Mesodermal cell (in vitro differentiated cells): ENCODE measurements around the gene PAQR5.
"Not testable (repeated sequence)": the region's sequence is repeated elsewhere in the genome, so short reads cannot be mapped to it uniquely, and the experiment has no call there.

Experiments
- H3K27ac ChIP-seq: 2 replicates; pipeline ENCODE4 v1.7.0; 2013; ENCODE audit warnings: mild to moderate bottlenecking, low read depth, low read length, moderate library complexity; ENCODE audit not compliant: severe bottlenecking
- H3K36me3 ChIP-seq: 2 replicates; pipeline ENCODE4 v1.7.1; 2013; ENCODE audit warnings: mild to moderate bottlenecking, low read length, moderate library complexity; ENCODE audit not compliant: control insufficient read depth, insufficient read depth
- H3K4me1 ChIP-seq: one replicate; pipeline ENCODE4 v1.7.1; 2013; ENCODE audit warnings: mild to moderate bottlenecking, low read length; ENCODE audit not compliant: insufficient read depth, control insufficient read depth, poor library complexity, severe bottlenecking
- H3K4me3 ChIP-seq: 2 replicates; pipeline ENCODE4 v1.7.0; 2013; ENCODE audit warnings: low read length, control low read depth, mild to moderate bottlenecking; ENCODE audit not compliant: insufficient read depth, poor library complexity, severe bottlenecking; ENCODE audit errors: extremely low read depth
- H3K9me3 ChIP-seq: 2 replicates; pipeline ENCODE4 v1.7.1; 2013; ENCODE audit warnings: mild to moderate bottlenecking, low read length, moderate library complexity; ENCODE audit not compliant: control insufficient read depth
- WGBS, 2 experiments: methylation state at CpG; one replicate each; pipeline ENCODE4 v1.1.5; 2013; ENCODE audit warnings: missing lambda C conversion rate in 2 of 2; ENCODE audit not compliant: insufficient coverage in 2 of 2; 5-methylcytosine and 5-hydroxymethylcytosine counted together

The PAQR5 gene

GRCh38 chr15:69424748-69425413, 126.2 kb downstream of the PAQR5 start:
- H3K4me1 ChIP-seq = no peaks in the 10 kb centered on the region
- H3K4me3 ChIP-seq = no peak overlapping the region
- no CpG with 5 or more reads among the region's 1 CpG for WGBS, 2 experiments
- no peaks in the 10 kb centered on the region for H3K9me3 ChIP-seq
- H3K27ac ChIP-seq = no peak overlapping the region
- peaks cover 95% of the 10 kb centered on the region for H3K36me3 ChIP-seq

GRCh38 chr15:69433831-69434230, 135.1 kb downstream of the PAQR5 start:
- Histone ChIP-seq H3K4me1 (no peaks in the 10 kb centered on the region), H3K9me3 (no peaks in the 10 kb centered on the region), H3K36me3 (peaks cover 93% of the 10 kb centered on the region), H3K27ac (no peak overlapping the region), H3K4me3 (no peak overlapping the region)
- 88% methylated on average over 1 of the region's 1 CpG; no CpG with 5 or more reads in 1 of the 2 experiments for WGBS, 2 experiments

DNA sequence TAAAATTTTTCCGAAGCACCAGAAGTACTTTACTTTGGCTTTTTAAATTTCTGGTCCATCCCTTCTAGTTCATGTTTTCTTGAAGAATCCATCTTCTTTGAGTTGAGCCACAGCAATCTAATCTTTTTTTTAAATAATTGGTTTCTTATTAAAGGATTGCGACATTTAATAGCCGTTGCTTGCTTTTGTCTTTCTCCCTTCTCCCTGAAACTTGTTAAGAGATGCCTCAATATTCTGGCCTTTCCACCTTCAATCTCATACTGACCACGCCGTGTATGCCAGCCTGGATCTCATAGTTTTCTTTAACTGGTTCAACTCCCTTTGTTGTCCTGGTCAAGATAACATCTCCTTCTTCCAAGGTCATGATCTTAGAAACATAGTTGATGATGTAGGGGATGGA, 135.5 kb downstream of the PAQR5 start:
- no peak overlapping the region for H3K4me3 ChIP-seq
- peaks cover 93% of the 10 kb centered on the region for H3K36me3 ChIP-seq
- H3K4me1 ChIP-seq = no peaks in the 10 kb centered on the region
- WGBS, 2 experiments = 92 to 100% methylated on average over 1 to 2 of the region's 5 CpGs
- H3K27ac ChIP-seq = no peak overlapping the region
- H3K9me3 ChIP-seq = no peaks in the 10 kb centered on the region

DNA sequence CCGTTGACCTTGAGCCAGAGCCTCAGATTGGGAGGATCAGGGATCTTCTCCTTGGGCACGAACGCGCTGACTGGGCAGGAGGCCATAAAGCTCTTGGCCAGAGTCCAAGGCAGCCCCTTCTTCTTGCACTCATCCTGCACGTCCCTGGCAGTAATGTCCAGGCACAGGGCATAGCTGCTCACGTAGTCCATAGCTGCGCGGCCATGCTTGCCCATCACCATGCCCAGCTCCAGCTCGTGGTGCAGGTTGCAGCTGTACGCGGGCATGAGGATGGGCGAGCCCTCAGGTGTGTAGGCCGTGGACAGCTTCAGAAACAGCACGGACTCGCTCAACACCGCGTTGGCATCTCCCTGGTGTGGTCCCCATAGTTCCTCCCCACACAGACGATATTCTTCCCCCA, 136.0 kb downstream of the PAQR5 start:
- Histone ChIP-seq H3K4me1 (no peaks in the 10 kb centered on the region), H3K4me3 (no peak overlapping the region), H3K27ac (no peak overlapping the region), H3K9me3 (no peaks in the 10 kb centered on the region), H3K36me3 (peaks cover 93% of the 10 kb centered on the region)
- 93 to 96% methylated on average over 14 to 17 of the region's 18 CpGs for WGBS, 2 experiments

DNA sequence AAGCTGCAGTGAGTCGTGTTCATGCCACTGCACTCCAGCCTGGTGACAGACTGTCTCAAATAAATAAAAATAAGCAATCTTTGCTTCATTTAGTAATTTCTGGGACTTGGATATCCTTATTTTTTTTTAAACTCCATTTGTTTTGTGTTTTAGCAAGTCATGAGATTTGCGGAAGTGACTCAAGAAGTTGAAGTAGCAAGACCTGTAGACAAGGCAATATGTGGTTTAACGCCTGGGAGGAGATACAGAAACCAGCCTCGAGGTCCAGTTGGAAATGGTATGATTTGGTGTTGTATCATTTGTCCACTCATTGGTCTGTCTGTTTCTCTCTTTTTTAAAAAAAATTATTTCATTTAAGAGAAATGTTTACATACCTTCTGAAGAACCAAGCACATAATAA, 137.3 kb downstream of the PAQR5 start:
- no peaks in the 10 kb centered on the region for H3K4me1 ChIP-seq
- H3K36me3 ChIP-seq = peaks cover 95% of the 10 kb centered on the region
- H3K27ac ChIP-seq = no peak overlapping the region
- WGBS, 2 experiments = 100% methylated on average over 1 of the region's 4 CpGs; no CpG with 5 or more reads in 1 of the 2 experiments
- H3K9me3 ChIP-seq = no peaks in the 10 kb centered on the region
- H3K4me3 ChIP-seq = no peak overlapping the region

DNA sequence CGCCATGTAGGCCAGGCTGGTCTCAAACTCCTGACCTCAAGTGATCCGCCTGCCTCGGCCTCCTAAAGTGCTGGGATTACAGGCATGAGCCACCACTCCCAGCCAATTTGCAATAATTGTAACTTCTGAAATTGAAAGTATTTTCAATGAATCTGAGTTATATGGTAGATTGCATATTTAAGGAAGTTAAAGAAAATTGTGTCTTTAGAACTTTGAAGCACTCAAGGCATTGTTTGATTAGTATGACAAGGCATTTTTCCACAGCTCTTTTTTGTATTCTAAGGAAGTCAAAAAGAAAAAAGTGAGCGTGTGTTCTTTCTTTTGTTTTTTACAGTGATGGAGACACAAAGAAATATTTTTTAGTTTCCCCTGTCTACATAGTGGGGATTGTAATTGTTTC, 138.2 kb downstream of the PAQR5 start:
- Histone ChIP-seq H3K27ac (no peak overlapping the region), H3K4me3 (no peak overlapping the region), H3K4me1 (no peaks in the 10 kb centered on the region), H3K9me3 (no peaks in the 10 kb centered on the region), H3K36me3 (peaks cover 98% of the 10 kb centered on the region)
- WGBS, 2 experiments = 85 to 100% methylated on average over 1 to 3 of the region's 4 CpGs

DNA sequence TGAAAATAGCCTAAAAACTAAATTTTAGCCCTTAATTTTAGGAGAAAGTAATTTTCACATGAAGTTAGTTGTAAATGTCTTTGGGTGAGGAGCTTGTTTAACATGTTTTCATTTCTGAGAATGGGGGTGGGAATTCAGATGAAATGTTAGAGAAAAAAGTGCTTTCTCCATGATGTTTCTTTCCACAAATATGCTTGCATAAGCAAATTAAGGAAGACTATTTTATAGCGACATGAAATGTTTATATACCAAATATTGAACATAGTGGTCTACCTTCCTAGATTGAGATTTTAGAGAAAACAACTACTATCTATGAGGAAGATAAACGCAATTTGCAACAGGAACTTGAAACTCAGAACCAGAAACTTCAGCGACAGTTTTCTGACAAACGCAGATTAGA, 140.9 kb downstream of the PAQR5 start:
- H3K9me3 ChIP-seq = no peaks in the 10 kb centered on the region
- H3K4me3 ChIP-seq = no peak overlapping the region
- peaks cover 92% of the 10 kb centered on the region for H3K36me3 ChIP-seq
- H3K27ac ChIP-seq = no peak overlapping the region
- no peaks in the 10 kb centered on the region for H3K4me1 ChIP-seq
- WGBS, 2 experiments = 96 to 97% methylated on average over 3 of the region's 4 CpGs

DNA sequence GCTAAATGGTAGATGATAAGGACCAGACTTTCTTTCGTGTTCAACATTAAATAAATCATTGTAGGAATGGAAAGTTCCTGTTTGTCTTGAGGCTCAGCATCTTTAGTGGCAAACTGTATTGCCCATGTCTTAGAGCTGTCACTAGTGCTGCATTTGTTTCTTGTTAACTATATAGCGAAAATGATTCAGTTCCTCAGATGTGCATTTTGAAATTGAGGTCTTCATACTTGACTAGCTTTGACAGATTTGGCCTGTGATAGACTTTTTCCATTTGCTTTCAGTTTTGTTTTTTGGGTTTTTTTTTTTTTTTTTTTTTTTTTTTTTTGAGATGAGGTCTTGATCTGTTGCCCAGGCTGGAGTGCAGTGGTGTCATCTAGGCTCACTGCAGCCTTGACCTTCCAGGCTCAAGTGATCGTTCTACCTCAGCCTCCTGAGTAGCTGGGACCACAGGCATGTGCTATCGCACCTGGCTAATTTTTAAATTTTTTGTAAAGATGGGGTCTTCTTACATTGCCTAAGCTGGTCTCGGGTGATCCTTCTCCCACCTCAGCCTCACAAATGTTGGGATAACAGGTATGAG, 144.4 kb downstream of the PAQR5 start:
- no peak overlapping the region for H3K4me3 ChIP-seq
- H3K36me3 ChIP-seq = peaks cover 88% of the 10 kb centered on the region
- H3K27ac ChIP-seq = no peak overlapping the region
- 81 to 100% methylated on average over 3 to 4 of the region's 5 CpGs for WGBS, 2 experiments
- no peaks in the 10 kb centered on the region for H3K9me3 ChIP-seq
- no peaks in the 10 kb centered on the region for H3K4me1 ChIP-seq

DNA sequence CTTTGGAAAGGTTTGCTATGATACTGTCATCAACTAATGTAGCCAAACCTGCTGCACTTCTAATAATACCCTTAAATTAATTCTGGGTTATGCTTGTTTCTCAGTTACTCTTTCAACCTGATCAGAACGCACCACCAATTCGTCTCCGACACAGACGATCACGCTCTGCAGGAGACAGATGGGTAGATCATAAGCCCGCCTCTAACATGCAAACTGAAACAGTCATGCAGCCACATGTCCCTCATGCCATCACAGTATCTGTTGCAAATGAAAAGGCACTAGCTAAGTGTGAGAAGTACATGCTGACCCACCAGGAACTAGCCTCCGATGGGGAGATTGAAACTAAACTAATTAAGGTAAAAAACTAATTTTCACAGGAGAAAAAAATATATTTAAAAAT, 146.0 kb downstream of the PAQR5 start:
- Histone ChIP-seq H3K9me3 (no peaks in the 10 kb centered on the region), H3K36me3 (peaks cover 86% of the 10 kb centered on the region), H3K27ac (no peak overlapping the region), H3K4me3 (no peak overlapping the region), H3K4me1 (no peaks in the 10 kb centered on the region)
- WGBS, 2 experiments = 97% methylated on average over 6 of the region's 7 CpGs; no CpG with 5 or more reads in 1 of the 2 experiments

DNA sequence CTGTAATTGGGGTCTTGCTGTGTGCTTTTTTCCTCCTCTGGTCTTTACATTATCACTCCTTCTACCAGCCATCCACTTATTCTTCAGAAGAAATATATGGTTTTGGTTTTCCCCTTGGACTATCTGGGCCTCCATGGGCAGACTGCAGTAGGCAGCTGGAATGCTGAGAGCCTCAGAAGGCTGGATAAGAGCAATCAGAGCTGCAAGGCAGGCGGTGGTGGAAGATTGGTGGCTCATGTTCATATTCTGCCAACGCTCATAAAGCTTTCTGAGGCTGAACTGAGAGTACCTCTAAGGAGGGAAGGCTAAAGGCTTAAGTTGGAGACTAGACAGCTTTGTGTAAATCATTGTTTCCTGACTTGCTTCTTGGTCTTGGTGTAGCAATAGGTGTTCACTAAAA, 148.2 kb downstream of the PAQR5 start:
- no peak overlapping the region for H3K27ac ChIP-seq
- H3K36me3 ChIP-seq = peaks cover 68% of the 10 kb centered on the region
- H3K9me3 ChIP-seq = no peaks in the 10 kb centered on the region
- WGBS, 2 experiments = 100% methylated on average over 2 of the region's 2 CpGs
- H3K4me1 ChIP-seq = no peaks in the 10 kb centered on the region
- no peak overlapping the region for H3K4me3 ChIP-seq

DNA sequence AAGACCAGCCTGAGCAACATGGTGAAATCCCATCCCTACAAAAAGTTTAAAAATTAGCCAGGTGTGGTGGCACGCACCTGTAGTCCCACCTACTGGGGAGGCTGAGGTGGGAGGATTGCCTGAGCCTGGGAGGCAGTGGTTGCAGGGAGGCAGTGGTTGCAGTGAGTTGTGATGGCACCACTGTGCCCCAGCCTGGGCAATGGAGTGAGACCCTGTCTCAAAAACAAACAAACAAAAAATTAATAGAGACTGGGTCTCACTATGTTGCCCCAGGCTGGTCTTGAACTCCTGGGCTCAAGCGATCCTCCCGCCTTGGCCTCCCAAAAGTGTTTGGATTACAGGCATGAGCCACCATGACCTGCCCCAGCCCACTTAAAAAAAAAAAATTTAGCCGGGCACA, 151.5 kb downstream of the PAQR5 start:
- H3K36me3 ChIP-seq = peaks cover 65% of the 10 kb centered on the region
- H3K4me3 ChIP-seq, H3K9me3 ChIP-seq, H3K4me1 ChIP-seq, H3K27ac ChIP-seq: not testable (repeated sequence)
- 91 to 97% methylated on average over 3 of the region's 4 CpGs for WGBS, 2 experiments
